Measurements from ENCODE around the gene SH2D7.

The SH2D7 gene

GRCh38 chr15:78090422-78091063 is 1.8 kb upstream of the SH2D7 start:
- Mint-ChIP-seq H3K9me3 (no peaks in the 10 kb centered on the region), H3K36me3 (ENCODE audit: insufficient read depth) (no peaks in the 10 kb centered on the region), H3K4me1 (ENCODE audit: low read depth in 2 of 2) (peaks cover 0 to 4% of the 10 kb centered on the region in 2 donors), H3K27ac (no peak overlapping the region), H3K27me3 (no peaks in the 10 kb centered on the region), H3K4me3 (no peak overlapping the region)
- DNase-seq (no peak), ATAC-seq (replicated peaks) (no peak)

DNA sequence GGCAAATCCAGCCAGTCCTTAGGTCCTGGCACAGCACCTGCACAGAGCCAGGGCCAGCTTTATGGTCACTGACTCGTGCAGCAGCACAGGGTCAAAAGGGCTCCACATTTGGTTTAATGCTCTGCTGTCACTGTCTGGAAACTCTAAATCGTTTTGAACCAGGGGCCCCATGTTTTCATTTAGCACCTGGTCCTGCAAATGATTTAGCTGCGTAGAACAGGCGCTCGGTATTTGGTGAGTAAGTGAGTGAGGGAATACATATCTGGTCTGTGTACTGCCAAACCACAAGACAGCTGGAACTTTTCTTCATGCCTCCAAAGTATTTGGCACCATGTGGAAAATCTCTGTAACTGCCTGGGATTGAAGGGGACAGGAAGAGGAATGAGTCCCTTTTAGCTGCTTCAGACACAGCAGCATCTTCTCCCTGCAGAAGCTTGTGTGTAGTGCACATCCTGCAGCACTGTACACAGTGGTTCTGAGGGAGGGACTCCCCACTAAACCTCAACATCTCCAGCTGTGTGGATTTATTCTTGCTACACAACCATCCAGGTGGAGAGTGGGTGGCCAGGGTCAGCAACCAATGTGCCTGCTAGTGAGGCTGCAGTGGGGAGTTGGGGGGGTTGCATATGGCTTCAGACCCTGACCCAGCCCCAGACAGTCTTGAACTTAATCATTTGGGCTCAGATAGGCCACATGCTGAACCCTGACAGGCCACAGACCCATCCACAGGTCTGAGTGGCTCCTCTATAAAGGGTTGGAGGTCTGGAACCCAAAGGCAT is 1.1 kb downstream of the SH2D7 start:
- Mint-ChIP-seq H3K4me3 (no peak overlapping the region), H3K9me3 (no peaks in the 10 kb centered on the region), H3K36me3 (ENCODE audit: insufficient read depth) (no peaks in the 10 kb centered on the region), H3K4me1 (ENCODE audit: low read depth in 2 of 2) (peaks cover 0 to 4% of the 10 kb centered on the region in 2 donors), H3K27ac (no peak overlapping the region), H3K27me3 (no peaks in the 10 kb centered on the region)
- no peak for DNase-seq
- no peak for ATAC-seq (replicated peaks)

DNA sequence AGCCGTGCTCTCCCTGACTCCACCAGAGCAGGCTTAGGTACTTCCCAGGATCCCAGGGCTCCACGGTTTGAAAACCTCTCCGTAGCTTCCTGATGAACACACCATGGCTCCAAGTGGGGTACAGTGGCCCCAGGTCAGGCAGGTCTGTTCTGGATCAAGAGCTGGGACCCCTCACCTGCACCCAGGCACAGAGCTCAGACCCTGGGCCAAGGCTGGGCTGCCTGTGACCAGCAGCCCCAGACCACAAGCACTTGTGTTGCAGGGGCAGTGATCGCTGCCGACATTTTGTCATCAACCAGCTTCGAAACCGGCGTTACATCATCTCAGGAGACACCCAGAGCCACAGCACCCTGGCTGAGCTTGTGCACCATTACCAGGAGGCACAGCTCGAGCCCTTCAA is 5.3 kb downstream of the SH2D7 start:
- DNase-seq (no peak), ATAC-seq (replicated peaks) (no peak)
- Mint-ChIP-seq H3K36me3 (ENCODE audit: insufficient read depth) (no peaks in the 10 kb centered on the region), H3K4me1 (ENCODE audit: low read depth in 2 of 2) (peaks cover 0 to 4% of the 10 kb centered on the region in 2 donors), H3K27ac (no peak overlapping the region), H3K4me3 (no peak overlapping the region), H3K27me3 (no peaks in the 10 kb centered on the region), H3K9me3 (no peaks in the 10 kb centered on the region)

- no peak overlapping the region for H3K4me3 Mint-ChIP-seq
- no peaks in the 10 kb centered on the region for H3K36me3 Mint-ChIP-seq (ENCODE audit: insufficient read depth)
- no peak for DNase-seq
- H3K27me3 Mint-ChIP-seq: no peaks in the 10 kb centered on the region
- no peak for ATAC-seq (replicated peaks)
- H3K27ac Mint-ChIP-seq: no peak overlapping the region
- H3K4me1 Mint-ChIP-seq (ENCODE audit: low read depth in 2 of 2): peaks cover 6 to 10% of the 10 kb centered on the region in 2 donors
- H3K9me3 Mint-ChIP-seq: no peaks in the 10 kb centered on the region
Measured at GRCh38 chr15:78098131-78098755, 5.9 kb downstream of the SH2D7 start.

- H3K4me1 Mint-ChIP-seq (ENCODE audit: low read depth in 2 of 2): peaks cover 31 to 36% of the 10 kb centered on the region in 2 donors
- DNase-seq: no peak
- H3K27ac Mint-ChIP-seq: peak overlapping the region; percentile 77 to 96
- H3K9me3 Mint-ChIP-seq: no peaks in the 10 kb centered on the region
- no peak overlapping the region for H3K4me3 Mint-ChIP-seq
- no peaks in the 10 kb centered on the region for H3K27me3 Mint-ChIP-seq
- no peaks in the 10 kb centered on the region for H3K36me3 Mint-ChIP-seq (ENCODE audit: insufficient read depth)
- no peak for ATAC-seq (replicated peaks)
Measured at GRCh38 chr15:78100886-78101285, 8.5 kb downstream of the SH2D7 start.

GRCh38 chr15:78101423-78102105 is 9.2 kb downstream of the SH2D7 start:
- H3K27me3 Mint-ChIP-seq: no peaks in the 10 kb centered on the region
- peak overlapping the region; percentile 77 to 96 for H3K27ac Mint-ChIP-seq
- peaks cover 37 to 41% of the 10 kb centered on the region in 2 donors for H3K4me1 Mint-ChIP-seq (ENCODE audit: low read depth in 2 of 2)
- H3K9me3 Mint-ChIP-seq: no peaks in the 10 kb centered on the region
- no peak for DNase-seq
- no peak overlapping the region for H3K4me3 Mint-ChIP-seq
- no peaks in the 10 kb centered on the region for H3K36me3 Mint-ChIP-seq (ENCODE audit: insufficient read depth)
- no peak for ATAC-seq (replicated peaks)

DNA sequence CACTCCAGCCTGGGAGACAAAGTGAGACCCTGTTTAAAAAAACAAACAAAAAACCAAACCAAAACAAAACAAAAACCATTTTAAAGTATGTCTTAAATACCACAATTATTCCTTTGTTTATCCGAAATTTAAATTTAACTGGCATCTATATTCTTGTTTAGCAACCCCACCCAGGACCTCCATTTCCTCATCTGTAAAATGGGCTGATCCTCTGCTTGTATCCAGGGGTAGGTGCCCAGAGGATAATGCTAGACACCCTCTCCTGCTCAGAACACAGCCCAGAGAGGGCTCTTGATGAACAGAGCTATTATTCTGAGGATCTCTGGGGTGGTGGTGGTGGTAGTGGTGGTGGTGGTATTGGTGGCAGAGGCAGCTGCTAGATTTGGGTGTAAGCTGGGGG is 9.8 kb downstream of the SH2D7 start:
- Mint-ChIP-seq H3K4me1 (ENCODE audit: low read depth in 2 of 2) (peaks cover 39 to 44% of the 10 kb centered on the region in 2 donors), H3K27ac (peak overlapping the region; percentile 96 to 98)
- DNase-seq: no peak

DNA sequence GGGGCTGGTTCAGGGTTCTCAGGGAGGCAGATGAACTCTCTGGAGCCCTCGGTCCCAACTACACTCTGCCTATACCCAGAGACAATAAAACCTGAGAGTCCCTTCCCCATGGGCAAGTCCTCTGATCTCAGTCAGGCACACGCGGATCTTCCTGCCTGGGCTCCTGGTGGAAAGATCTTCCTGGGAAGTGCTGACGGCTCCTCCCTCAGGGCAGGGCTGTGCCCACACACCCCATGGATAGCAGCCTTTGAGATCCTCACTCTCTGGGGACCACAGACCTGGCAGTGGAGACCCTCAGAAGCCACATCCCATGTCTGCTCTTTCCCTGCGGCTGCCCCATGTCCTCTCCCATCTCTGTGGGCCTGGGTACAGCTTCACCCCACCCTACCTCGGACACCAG is 10.4 kb downstream of the SH2D7 start:
- DNase-seq: no peak
- no peaks in the 10 kb centered on the region for H3K9me3 Mint-ChIP-seq
- no peak for ATAC-seq (replicated peaks)
- H3K36me3 Mint-ChIP-seq (ENCODE audit: insufficient read depth): no peaks in the 10 kb centered on the region
- no peaks in the 10 kb centered on the region for H3K27me3 Mint-ChIP-seq
- H3K4me1 Mint-ChIP-seq (ENCODE audit: low read depth in 2 of 2): peaks cover 39 to 44% of the 10 kb centered on the region in 2 donors
- H3K4me3 Mint-ChIP-seq: no peak overlapping the region
- H3K27ac Mint-ChIP-seq: peak overlapping the region; percentile 96 to 98

More for the DNA sequence above, 9.8 kb downstream of the SH2D7 start:
- Mint-ChIP-seq H3K4me3 (no peak overlapping the region), H3K27me3 (no peaks in the 10 kb centered on the region), H3K9me3 (no peaks in the 10 kb centered on the region), H3K36me3 (ENCODE audit: insufficient read depth) (no peaks in the 10 kb centered on the region)
- ATAC-seq (replicated peaks): no peak

- Mint-ChIP-seq H3K4me1 (ENCODE audit: low read depth in 2 of 2) (peaks cover 40 to 50% of the 10 kb centered on the region in 2 donors), H3K36me3 (ENCODE audit: insufficient read depth) (no peaks in the 10 kb centered on the region), H3K27me3 (no peaks in the 10 kb centered on the region), H3K4me3 (peak overlapping the region; percentile 57 to 78), H3K9me3 (no peaks in the 10 kb centered on the region), H3K27ac (peak overlapping the region; percentile 96 to 98)
- DNase-seq: peak; percentile 56 to 62 (median 56)
- peak; percentile 80 for ATAC-seq (replicated peaks)
Measured at GRCh38 chr15:78103406-78104118, 11.2 kb downstream of the SH2D7 start.

GRCh38 chr15:78104119-78104479 is 11.7 kb downstream of the SH2D7 start:
- no peaks in the 10 kb centered on the region for H3K9me3 Mint-ChIP-seq
- peak overlapping the region; percentile 96 to 98 for H3K27ac Mint-ChIP-seq
- H3K4me1 Mint-ChIP-seq (ENCODE audit: low read depth in 2 of 2): peaks cover 43 to 50% of the 10 kb centered on the region in 2 donors
- DNase-seq (no peak), ATAC-seq (replicated peaks) (no peak)
- no peaks in the 10 kb centered on the region for H3K27me3 Mint-ChIP-seq
- no peaks in the 10 kb centered on the region for H3K36me3 Mint-ChIP-seq (ENCODE audit: insufficient read depth)
- peak overlapping the region; percentile 57 to 78 for H3K4me3 Mint-ChIP-seq

DNA sequence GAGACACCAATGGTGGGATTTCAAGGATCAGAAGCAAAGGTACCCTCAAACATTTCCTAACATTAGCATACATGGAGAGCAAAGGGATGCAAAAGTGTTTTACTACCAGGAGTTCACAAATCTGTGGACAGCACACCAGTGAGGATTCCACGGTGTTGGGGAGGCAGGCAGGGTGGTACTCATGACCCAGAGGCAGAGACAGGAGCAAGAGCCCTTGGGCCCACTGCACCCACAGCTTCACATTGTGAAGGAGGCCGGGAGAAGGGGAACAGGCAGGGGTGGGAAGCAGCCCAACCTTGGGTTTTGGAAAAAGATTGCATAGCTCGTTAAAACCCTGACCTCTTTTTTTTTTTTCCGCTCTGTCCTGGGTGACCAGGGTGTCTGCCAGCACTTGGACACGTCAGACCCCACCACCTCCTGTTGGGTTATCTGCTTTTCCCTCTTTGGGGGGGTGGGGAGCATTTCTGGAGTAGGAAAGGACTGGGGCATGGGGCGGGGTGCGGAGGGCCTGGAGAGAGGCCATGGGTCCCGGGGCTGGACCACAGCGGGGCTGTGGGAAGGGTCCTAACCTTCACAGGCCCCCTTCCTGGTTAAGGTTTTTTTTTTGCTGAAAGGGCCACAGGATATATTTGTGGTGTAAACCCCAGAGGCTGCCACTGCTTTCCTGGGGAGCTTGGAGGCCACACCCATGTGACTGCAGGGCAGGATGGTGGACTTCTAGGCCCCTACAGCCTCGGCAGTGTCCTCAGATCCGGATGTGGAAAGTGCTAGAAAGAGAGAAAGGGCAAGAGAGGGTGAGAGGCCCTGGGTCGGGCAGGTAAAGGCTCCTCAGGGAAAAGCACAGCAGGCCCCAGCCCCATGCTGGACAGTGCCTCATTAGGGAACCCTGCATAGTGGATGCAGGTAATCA is 12.5 kb downstream of the SH2D7 start:
- Mint-ChIP-seq H3K4me3 (peak overlapping the region; percentile 57 to 78), H3K27ac (peak overlapping the region; percentile 96 to 98), H3K27me3 (no peaks in the 10 kb centered on the region), H3K4me1 (ENCODE audit: low read depth in 2 of 2) (peaks cover 43 to 50% of the 10 kb centered on the region in 2 donors), H3K36me3 (ENCODE audit: insufficient read depth) (no peaks in the 10 kb centered on the region), H3K9me3 (no peaks in the 10 kb centered on the region)
- no peak for DNase-seq
- ATAC-seq (replicated peaks): no peak

All from effector memory CD8-positive, alpha-beta T cell (primary cell).